NT2/D1 (cell line): ENCODE measurements around the gene ZNF581.

Experiments
- SUZ12 ChIP-seq: IDR thresholded peaks from 2 replicates; pipeline ENCODE4 v1.6.1; 2011; ENCODE audit not compliant: insufficient read length, insufficient read depth; ENCODE audit errors: extremely low read depth
- YY1 ChIP-seq: IDR thresholded peaks from 2 replicates; pipeline ENCODE4 v1.6.1; 2011; ENCODE audit not compliant: insufficient read length, insufficient read depth
- ZNF274 ChIP-seq: IDR thresholded peaks from 2 replicates; pipeline ENCODE4 v1.6.1; 2011; ENCODE audit warnings: mild to moderate bottlenecking, low read depth, low read length

- no peak for TF ChIP-seq YY1
- no peak for TF ChIP-seq ZNF274
- no peak for TF ChIP-seq SUZ12
Observed at GRCh38 chr19:55596304-55596703, 47.1 kb upstream of the ZNF581 start.
